ENCODE data around the gene TPO. TPM values are rescaled to one million over a fixed set of nuclear protein-coding genes. Genes with fewer than 3 reads are reported as not detected.

The TPO gene
- polyA plus RNA-seq, 1 donor from 2014 or later = not detected

DNA sequence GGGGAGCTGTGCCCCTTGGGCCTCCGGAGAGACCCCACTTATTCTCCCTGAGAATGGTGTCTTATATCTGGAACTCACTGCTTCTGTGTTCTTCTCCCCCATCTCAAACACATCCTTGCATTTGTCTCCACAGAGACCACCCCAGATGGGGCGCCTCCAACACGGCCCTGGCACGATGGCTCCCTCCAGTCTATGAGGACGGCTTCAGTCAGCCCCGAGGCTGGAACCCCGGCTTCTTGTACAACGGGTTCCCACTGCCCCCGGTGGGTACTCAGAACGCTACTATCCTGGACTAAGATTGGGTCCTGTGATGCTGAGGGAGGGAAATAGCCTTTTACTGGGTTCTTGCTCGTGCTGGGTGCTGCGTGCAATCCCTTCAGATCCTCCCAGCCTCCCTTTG is 40.3 kb downstream of the TPO start:
- no peaks in the 10 kb centered on the region for H3K79me2 ChIP-seq (replicated peaks; ENCODE audit: insufficient read depth, low read length)
- TF ChIP-seq EP300 (conservative IDR thresholded peaks at IDR 0.05; ENCODE audit: poor library complexity, severe bottlenecking) = no peak
- TF ChIP-seq, protein P1, sequence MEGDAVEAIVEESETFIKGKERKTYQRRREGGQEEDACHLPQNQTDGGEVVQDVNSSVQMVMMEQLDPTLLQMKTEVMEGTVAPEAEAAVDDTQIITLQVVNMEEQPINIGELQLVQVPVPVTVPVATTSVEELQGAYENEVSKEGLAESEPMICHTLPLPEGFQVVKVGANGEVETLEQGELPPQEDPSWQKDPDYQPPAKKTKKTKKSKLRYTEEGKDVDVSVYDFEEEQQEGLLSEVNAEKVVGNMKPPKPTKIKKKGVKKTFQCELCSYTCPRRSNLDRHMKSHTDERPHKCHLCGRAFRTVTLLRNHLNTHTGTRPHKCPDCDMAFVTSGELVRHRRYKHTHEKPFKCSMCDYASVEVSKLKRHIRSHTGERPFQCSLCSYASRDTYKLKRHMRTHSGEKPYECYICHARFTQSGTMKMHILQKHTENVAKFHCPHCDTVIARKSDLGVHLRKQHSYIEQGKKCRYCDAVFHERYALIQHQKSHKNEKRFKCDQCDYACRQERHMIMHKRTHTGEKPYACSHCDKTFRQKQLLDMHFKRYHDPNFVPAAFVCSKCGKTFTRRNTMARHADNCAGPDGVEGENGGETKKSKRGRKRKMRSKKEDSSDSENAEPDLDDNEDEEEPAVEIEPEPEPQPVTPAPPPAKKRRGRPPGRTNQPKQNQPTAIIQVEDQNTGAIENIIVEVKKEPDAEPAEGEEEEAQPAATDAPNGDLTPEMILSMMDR (IDR thresholded peaks at IDR 0.05; ENCODE audit: poor library complexity, severe bottlenecking) = no peak
- TF ChIP-seq POLR2AphosphoS5 (IDR thresholded peaks at IDR 0.05) = no peak
- no peak for TF ChIP-seq MXI1 (conservative IDR thresholded peaks at IDR 0.05; ENCODE audit: poor library complexity, severe bottlenecking)
- TF ChIP-seq TAF1 (IDR thresholded peaks at IDR 0.05; ENCODE audit: low read depth) = no peak
- TF ChIP-seq RAD21 (conservative IDR thresholded peaks at IDR 0.05) = no peak
- no peak for TF ChIP-seq EZH2 (IDR thresholded peaks at IDR 0.05; ENCODE audit: borderline replicate concordance, insufficient read depth, low read length, poor library complexity, severe bottlenecking)
- no peak for TF ChIP-seq SMC3 (conservative IDR thresholded peaks at IDR 0.05; ENCODE audit: poor library complexity)
- TF ChIP-seq, protein P2, sequence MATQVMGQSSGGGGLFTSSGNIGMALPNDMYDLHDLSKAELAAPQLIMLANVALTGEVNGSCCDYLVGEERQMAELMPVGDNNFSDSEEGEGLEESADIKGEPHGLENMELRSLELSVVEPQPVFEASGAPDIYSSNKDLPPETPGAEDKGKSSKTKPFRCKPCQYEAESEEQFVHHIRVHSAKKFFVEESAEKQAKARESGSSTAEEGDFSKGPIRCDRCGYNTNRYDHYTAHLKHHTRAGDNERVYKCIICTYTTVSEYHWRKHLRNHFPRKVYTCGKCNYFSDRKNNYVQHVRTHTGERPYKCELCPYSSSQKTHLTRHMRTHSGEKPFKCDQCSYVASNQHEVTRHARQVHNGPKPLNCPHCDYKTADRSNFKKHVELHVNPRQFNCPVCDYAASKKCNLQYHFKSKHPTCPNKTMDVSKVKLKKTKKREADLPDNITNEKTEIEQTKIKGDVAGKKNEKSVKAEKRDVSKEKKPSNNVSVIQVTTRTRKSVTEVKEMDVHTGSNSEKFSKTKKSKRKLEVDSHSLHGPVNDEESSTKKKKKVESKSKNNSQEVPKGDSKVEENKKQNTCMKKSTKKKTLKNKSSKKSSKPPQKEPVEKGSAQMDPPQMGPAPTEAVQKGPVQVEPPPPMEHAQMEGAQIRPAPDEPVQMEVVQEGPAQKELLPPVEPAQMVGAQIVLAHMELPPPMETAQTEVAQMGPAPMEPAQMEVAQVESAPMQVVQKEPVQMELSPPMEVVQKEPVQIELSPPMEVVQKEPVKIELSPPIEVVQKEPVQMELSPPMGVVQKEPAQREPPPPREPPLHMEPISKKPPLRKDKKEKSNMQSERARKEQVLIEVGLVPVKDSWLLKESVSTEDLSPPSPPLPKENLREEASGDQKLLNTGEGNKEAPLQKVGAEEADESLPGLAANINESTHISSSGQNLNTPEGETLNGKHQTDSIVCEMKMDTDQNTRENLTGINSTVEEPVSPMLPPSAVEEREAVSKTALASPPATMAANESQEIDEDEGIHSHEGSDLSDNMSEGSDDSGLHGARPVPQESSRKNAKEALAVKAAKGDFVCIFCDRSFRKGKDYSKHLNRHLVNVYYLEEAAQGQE (IDR thresholded peaks at IDR 0.05; ENCODE audit: borderline replicate concordance) = no peak
- no peaks in the 10 kb centered on the region for H4K20me1 ChIP-seq (ENCODE audit: insufficient read depth)
- H3K9me2 ChIP-seq (ENCODE audit: insufficient read depth, low read length) = no peaks in the 10 kb centered on the region
- H2AFZ ChIP-seq (ENCODE audit: low read depth, low read length) = no peak overlapping the region
- no peaks in the 10 kb centered on the region for H3F3A ChIP-seq (ENCODE audit: insufficient read depth, low read length, poor library complexity, severe bottlenecking)
- no peaks in the 10 kb centered on the region for H3K9me3 ChIP-seq (ENCODE audit: low read length)
- H3K27me3 ChIP-seq (ENCODE audit: insufficient read depth, low read depth, low read length) = no peaks in the 10 kb centered on the region
- no peak overlapping the region for H3K9ac ChIP-seq (ENCODE audit: low read length)
- no peak overlapping the region for H3K4me3 ChIP-seq (ENCODE audit: low read length)
- no peak overlapping the region for H3K4me2 ChIP-seq (ENCODE audit: low read length)
- H3K36me3 ChIP-seq (ENCODE audit: insufficient read depth, low read length) = no peaks in the 10 kb centered on the region
- H3K27ac ChIP-seq (ENCODE audit: low read length) = no peak overlapping the region

DNA sequence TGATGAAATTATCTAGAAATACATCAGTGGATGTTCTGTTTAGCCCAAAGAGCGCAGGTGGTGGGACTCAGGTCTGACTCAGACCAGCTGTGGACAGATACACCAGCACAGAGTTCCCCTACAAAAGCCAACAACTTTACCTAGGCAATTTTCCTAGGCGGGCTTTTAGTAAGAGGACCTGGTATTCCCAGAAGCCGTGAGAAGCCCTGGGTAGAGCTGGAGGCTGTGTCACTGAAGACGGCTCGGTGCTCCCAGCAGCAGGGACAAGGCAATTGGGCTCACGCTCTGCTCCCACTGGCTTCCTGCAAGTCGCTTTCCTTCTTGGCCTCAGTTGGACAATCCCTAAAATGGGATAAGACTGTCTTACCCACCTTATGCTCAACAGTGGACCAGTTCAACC is 41.1 kb downstream of the TPO start:
- no peak overlapping the region for H3K4me2 ChIP-seq (ENCODE audit: low read length)
- no peaks in the 10 kb centered on the region for H4K20me1 ChIP-seq (ENCODE audit: insufficient read depth)
- TF ChIP-seq, protein P1 (IDR thresholded peaks at IDR 0.05; ENCODE audit: poor library complexity, severe bottlenecking) = no peak
- TF ChIP-seq EZH2 (IDR thresholded peaks at IDR 0.05; ENCODE audit: borderline replicate concordance, insufficient read depth, low read length, poor library complexity, severe bottlenecking) = no peak
- TF ChIP-seq, protein P2 (IDR thresholded peaks at IDR 0.05; ENCODE audit: borderline replicate concordance) = no peak
- TF ChIP-seq SMC3 (conservative IDR thresholded peaks at IDR 0.05; ENCODE audit: poor library complexity) = no peak
- no peak for TF ChIP-seq TAF1 (IDR thresholded peaks at IDR 0.05; ENCODE audit: low read depth)
- no peak for TF ChIP-seq RAD21 (conservative IDR thresholded peaks at IDR 0.05)
- no peak for TF ChIP-seq EP300 (conservative IDR thresholded peaks at IDR 0.05; ENCODE audit: poor library complexity, severe bottlenecking)
- TF ChIP-seq MXI1 (conservative IDR thresholded peaks at IDR 0.05; ENCODE audit: poor library complexity, severe bottlenecking) = no peak
- H3K9ac ChIP-seq (ENCODE audit: low read length) = no peak overlapping the region
- H3K27ac ChIP-seq (ENCODE audit: low read length) = no peak overlapping the region
- H3K27me3 ChIP-seq (ENCODE audit: insufficient read depth, low read depth, low read length) = no peaks in the 10 kb centered on the region
- no peaks in the 10 kb centered on the region for H3F3A ChIP-seq (ENCODE audit: insufficient read depth, low read length, poor library complexity, severe bottlenecking)
- H2AFZ ChIP-seq (ENCODE audit: low read depth, low read length) = no peak overlapping the region
- H3K9me3 ChIP-seq (ENCODE audit: low read length) = no peaks in the 10 kb centered on the region
- H3K36me3 ChIP-seq (ENCODE audit: insufficient read depth, low read length) = no peaks in the 10 kb centered on the region
- H3K9me2 ChIP-seq (ENCODE audit: insufficient read depth, low read length) = no peaks in the 10 kb centered on the region
- no peaks in the 10 kb centered on the region for H3K79me2 ChIP-seq (replicated peaks; ENCODE audit: insufficient read depth, low read length)
- no peak overlapping the region for H3K4me3 ChIP-seq (ENCODE audit: low read length)
